Hippocampal formation (tissue), 2 donors: ENCODE results near the gene MDN1.

Source experiments
- DNase-seq, 2 donors: peaks; one replicate each; lab custom pipeline; 2025; lab: John Stamatoyannopoulos, UW

MDN1 gene

GRCh38 chr6:89596484-89596883 is 223.1 kb downstream of the MDN1 start:
- no peak for DNase-seq

GRCh38 chr6:89596056-89596455 is 223.5 kb downstream of the MDN1 start:
- no peak for DNase-seq
